Retinal pigment epithelial cell (primary cell): ENCODE results near the gene CIAO2B.

Experiments used
- DNase-seq: peaks from one replicate; pipeline ENCODE4 v3.0.0-alpha.2; 2010; ENCODE audit warnings: low read depth
- H3K4me3 ChIP-seq: 2 replicates; pipeline ENCODE4 v1.5.1; 2011; ENCODE audit warnings: mild to moderate bottlenecking, low read length, control low read depth, moderate library complexity
- TF ChIP-seq, protein P1 (sequence below): conservative IDR thresholded peaks from 2 replicates; pipeline ENCODE4 v1.5.1; 2011; ENCODE audit warnings: low read depth, low read length, control low read depth, inconsistent platforms

Gene CIAO2B

DNA sequence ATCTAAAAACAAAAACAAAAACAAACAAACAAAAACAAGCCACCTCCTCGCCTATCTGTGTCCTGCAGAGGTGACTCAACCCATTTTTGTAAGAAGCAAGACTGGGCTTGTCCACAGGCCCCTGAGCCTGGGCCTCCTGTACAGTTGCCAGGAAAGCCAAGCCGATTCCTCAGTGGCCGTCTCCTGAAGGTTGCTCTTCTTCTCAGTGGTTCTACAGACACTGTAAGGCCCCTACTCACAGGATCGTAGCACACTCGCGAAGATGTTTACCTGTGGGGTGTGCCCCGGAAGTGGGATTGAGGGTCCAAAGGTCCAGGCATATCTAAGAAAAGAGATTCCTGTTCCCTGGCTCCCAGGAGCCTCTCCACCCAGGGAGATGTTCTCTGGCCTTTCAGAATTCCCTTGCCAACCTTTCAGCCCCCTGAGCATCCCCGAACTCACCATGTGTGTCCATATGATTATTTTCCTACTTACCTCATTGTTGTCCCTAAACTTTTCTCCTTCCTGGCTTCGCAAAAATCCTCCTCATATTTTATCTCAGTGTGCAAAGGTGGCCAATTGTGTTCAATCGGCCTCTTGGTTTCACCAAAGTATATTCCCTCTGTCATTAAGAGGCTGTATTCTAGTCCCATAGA lies 19.4 kb upstream of the CIAO2B start:
- H3K4me3 ChIP-seq: no peak overlapping the region
- no peak for DNase-seq
- TF ChIP-seq, protein P1, sequence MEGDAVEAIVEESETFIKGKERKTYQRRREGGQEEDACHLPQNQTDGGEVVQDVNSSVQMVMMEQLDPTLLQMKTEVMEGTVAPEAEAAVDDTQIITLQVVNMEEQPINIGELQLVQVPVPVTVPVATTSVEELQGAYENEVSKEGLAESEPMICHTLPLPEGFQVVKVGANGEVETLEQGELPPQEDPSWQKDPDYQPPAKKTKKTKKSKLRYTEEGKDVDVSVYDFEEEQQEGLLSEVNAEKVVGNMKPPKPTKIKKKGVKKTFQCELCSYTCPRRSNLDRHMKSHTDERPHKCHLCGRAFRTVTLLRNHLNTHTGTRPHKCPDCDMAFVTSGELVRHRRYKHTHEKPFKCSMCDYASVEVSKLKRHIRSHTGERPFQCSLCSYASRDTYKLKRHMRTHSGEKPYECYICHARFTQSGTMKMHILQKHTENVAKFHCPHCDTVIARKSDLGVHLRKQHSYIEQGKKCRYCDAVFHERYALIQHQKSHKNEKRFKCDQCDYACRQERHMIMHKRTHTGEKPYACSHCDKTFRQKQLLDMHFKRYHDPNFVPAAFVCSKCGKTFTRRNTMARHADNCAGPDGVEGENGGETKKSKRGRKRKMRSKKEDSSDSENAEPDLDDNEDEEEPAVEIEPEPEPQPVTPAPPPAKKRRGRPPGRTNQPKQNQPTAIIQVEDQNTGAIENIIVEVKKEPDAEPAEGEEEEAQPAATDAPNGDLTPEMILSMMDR: no peak

DNA sequence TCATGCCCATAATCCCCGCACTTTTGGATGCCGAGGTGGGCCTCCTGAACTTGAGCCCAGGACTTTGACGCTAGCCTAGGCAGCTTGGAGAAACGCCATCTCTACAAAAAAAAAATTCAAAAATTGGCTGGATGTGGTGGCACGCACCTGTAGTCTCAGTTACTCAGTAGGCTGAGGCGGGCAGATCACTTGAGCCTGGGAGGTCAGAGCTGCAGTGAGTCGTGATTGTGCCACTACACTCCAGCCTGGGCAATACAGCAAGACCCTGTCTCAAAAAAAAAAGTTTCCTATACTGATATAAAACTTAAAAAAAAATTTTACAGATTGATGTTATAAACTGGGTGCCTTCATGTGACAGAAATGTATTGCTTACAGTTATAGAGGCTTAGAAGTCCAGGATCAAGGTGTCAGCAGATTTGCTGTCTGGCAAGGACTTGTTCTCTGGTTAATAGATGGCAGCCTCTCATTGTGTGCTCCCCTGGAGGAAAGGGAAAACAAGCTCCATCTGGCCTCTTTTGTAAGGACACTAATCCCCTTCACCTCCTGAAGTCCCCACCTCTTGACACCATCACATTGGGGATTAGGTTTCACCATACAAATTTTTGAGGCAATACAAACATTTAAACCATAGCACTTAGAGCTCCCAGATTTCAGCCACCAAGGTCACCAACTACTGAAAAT lies 18.4 kb upstream of the CIAO2B start:
- DNase-seq: no peak
- no peak overlapping the region for H3K4me3 ChIP-seq
- TF ChIP-seq, protein P1: no peak

DNA sequence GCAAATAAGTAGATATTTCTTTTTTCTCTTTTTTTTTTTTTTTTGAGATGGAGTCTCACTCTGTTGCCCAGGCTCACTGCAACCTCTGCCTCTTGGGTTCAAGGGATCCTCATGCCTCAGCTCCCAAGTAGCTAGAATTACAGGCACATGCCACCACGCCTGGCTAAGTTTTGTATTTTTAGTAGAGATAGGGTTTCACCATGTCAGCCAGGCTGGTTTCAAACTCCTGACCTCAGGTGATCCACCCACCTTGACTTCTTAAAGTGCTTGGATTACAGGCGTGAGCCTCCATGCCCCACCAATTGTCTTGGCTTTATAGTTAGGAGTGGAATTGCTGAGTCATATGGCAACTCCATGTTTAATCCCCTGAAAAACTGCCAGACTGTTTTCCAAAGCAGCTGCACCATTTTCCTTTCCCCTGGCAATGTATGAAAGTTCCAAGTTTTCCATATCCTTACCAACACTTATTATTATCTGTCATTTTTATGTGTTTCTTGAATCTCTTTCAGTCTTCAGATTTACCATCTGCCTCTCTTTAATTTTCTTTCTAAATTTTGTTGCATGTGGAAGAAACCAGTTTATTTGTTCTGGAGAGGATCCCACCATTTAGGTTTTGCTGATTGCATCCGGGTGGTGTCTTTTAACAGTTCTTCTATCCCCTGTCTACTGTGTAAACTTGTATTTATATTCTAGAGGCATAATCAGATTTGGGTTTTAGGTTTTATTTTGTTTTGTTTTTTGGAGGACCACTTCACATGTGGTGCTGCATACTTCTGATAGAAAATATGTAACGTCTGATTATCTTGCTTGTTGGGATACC lies 17.0 kb upstream of the CIAO2B start:
- H3K4me3 ChIP-seq: no peak overlapping the region
- TF ChIP-seq, protein P1: no peak
- no peak for DNase-seq

- TF ChIP-seq, protein P1: no peak
- H3K4me3 ChIP-seq: no peak overlapping the region
- DNase-seq: no peak
Measured at GRCh38 chr16:66950437-66950836, 16.2 kb upstream of the CIAO2B start.

- H3K4me3 ChIP-seq: no peak overlapping the region
- TF ChIP-seq, protein P1: no peak
- no peak for DNase-seq
Measured at GRCh38 chr16:66949472-66949871, 15.3 kb upstream of the CIAO2B start.

DNA sequence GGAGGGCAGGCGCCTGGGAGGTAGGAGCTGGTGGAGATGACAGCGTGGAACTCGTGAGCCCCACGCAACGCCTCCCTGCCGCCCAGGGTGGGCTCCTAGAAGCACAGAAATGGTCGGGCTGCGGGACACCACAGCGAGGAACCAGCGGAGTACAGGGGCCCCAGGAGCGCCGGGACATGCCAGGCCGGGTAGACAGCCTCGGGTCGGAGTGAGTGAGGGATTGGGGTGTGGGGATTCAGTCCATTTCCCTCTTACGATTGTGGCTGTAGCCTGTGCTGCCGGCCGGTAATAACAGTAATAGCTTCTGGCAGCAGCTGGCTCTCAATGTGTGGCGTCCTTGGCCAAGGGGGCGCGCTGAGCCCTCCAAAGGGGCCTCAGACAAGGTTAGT lies 14.6 kb upstream of the CIAO2B start:
- no peak for DNase-seq
- TF ChIP-seq, protein P1: no peak
- H3K4me3 ChIP-seq: no peak overlapping the region
